GM19455 (cell line): Measurements from ENCODE around the gene COL6A3.

ENCODE experiments used
- ATAC-seq: cut with Tn5 transposase; IDR thresholded peaks from one replicate; pipeline ENCODE4 v1.9.1; 2021; ENCODE audit not compliant: unreplicated experiment

Gene COL6A3

DNA sequence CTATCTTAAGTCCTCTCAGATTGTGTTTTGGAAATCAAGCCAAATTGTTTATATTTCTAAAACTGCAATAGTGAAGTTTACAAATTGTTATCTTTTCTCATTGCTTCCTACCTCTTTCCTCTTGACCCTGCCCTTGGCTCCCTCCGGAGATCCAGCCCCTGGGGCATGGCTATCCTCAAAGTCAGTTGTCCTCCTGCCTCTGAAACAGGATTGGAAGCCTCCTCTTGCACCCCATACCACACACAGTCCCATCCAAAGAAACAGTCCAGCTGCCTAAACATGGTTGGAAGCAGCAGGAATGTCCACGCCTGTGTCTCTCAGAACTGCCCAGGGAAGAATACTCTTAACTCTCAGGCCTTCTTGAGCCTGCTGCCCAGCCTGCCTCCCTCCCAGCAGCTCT, 30.1 kb upstream of the COL6A3 start:
- no peak for ATAC-seq

- ATAC-seq, result no peak
Measured at GRCh38 chr2:237441605-237442274, 27.8 kb upstream of the COL6A3 start.

- ATAC-seq, result no peak
Measured at GRCh38 chr2:237440819-237441281, 26.9 kb upstream of the COL6A3 start.

DNA sequence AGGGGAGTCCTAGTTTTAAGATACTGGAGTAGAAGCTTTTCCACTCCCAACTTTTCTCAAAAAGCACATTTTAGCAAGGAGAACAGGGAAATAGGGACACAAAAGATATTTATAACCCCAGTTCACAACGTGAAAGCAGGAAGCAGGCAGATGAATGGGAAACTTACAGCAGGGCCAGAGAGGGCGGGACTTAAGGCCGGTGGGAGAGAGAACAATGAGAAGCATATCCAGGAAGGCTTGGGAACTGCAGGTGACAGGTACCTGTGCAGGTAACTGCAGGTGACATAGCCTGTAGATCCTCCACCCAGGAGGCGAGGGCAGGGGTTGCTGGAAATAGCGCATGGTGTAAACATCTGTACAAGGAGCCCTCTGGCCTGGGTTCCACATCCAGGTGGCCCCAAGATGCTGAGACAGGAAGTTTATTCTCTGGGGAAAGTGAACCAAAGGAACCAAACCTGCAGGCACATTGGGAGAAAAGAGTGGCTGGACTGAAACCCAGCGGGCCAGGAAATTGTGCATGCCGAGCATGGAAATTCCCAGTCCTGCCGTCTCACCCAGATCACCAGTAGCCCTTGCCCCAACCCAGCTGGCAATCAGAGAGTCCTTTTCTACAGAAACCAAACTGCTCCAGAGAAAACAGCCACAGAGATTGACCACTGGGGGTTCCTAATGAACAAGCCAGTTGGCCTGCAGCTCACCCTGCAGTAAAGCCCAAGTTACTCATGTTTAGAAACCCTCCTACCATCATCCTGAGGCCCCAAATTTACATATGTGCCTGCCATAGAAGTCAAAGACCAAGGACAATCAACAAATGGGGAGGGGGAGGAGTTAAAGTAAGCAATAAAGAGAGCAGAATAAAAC, 24.3 kb upstream of the COL6A3 start:
- ATAC-seq, result no peak

GRCh38 chr2:237437566-237437965, 23.6 kb upstream of the COL6A3 start:
- ATAC-seq, result no peak

DNA sequence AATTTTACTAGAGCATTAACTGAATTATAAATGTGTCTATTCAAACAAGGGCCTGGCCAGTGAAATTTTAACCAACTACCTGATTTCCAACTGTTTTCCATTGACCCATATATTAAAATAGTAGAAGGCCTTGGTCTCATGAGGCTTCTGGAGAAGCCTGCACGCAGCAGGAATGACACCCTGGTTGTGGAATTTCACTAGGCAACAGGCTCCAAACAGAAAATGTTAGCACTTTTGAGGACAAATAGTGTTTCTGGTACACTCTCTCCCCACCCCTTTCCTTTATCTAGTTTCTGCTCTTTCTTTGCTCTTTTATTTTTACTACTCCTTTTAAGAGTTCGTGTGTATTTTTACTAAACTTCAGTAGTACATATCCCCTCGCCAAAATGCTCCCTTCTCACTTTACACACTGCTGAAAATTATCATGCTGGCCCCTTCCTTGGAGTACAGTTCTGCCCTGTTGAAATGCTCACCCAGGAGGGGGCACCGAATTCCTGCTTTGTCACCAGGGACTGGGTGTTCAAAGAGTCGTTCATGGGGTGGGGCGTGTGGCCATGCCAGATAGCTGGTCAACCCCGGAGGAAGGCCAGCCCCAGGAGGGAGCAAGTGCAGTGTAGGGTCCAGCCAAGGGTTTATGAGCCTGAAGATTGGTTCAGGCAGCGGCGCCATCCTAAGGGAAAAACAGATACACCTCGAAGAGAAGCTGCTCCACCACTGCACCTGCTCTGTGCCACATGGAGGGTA, 22.1 kb upstream of the COL6A3 start:
- no peak for ATAC-seq

DNA sequence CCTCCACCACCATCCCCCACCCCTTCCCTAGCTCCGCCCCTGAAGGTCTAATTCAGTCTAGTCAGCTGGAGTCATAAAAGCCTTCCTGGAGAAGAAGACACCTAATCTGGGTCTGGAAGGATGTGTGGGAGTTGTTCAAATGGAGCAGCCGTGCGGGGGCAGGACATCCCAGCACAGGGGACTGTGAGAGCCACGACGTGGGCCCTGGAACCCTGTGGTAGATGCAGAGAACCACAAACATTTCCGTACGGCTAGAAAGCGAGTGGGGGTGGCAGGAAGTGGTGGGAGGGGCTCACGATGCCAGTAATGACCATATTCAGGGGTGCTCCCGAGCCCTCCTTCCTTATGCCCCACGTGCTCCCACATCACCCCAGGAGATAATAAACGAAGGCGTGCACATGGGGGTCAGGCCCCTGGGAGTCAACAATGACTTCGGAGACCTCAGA, 20.9 kb upstream of the COL6A3 start:
- peak; percentile 63 for ATAC-seq

- no peak for ATAC-seq
Measured at GRCh38 chr2:237433920-237434676, 20.1 kb upstream of the COL6A3 start.

DNA sequence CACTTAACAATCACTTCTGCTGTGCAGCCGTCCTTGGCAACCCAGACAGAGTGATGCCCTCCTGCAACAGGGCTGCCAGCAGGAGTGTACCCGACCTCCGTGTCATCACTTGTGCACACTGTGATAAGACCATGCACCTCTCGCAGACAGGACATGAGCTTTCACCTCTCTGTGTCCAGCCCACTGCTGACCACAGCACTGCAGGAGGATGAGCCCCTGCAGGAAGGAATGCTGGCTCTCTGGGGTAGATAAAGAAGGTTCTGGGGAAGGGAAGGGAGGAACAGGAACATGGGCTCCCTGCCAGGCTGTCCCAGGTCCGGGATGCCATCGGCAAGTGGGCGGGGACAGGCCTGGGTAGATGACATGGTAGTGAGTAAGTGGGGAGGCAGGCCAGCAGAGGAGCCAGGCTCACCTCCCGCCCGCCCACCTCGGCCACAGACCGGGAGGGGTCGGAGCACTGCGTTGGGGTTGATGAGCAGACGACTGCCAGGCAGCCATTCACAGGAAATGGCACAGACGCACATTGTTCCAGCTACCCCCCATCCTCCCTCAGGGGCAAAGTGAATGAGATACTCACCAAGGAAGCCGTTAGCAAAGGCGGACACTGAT, 18.6 kb upstream of the COL6A3 start:
- no peak for ATAC-seq

GRCh38 chr2:237431837-237432236, 17.9 kb upstream of the COL6A3 start:
- no peak for ATAC-seq

- no peak for ATAC-seq
Measured at GRCh38 chr2:237431372-237431771, 17.4 kb upstream of the COL6A3 start.

DNA sequence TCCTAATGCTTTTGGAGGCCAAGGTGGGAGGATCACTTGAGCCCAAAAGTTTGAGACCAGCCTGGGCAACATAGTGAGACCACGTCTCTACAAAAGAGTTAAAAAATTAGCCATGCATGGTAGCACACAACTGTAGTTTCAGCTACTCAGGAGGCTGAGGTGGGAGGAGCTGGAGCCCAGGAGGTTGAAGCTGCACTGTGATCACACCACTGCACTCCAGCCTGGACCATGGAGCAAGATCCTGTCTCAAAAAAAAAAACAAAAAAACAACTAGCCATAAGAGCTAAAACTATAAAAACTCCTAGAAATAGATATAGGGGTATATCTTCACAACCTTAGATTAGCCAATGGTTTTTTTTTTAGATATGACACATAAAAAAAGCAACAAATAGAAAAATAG, 16.9 kb upstream of the COL6A3 start:
- ATAC-seq, result no peak

GRCh38 chr2:237429753-237430152, 15.8 kb upstream of the COL6A3 start:
- ATAC-seq, result no peak

- ATAC-seq, result no peak
Measured at GRCh38 chr2:237427769-237428506, 14.0 kb upstream of the COL6A3 start.

GRCh38 chr2:237426517-237426916, 12.6 kb upstream of the COL6A3 start:
- no peak for ATAC-seq

GRCh38 chr2:237425320-237425719, 11.4 kb upstream of the COL6A3 start:
- ATAC-seq, result no peak

DNA sequence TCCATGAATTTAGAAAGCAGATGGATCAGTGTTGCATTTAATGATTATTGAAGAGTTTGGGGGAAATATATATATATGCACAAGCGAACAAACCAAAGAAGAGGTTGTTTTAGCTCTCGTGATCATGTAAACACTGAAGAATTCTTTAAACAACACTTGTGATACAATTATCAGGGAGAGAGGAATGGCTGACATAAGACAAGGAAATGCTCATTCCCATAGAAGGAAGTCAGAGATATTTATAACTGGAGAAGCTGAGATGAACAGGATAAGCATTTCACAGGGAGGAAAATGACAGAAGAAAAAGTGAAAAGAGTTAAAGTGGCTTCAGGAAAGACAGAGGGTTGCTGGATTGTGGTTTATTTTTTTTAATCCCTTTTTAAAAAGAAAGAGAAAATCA, 10.6 kb upstream of the COL6A3 start:
- ATAC-seq, result no peak

GRCh38 chr2:237423891-237424290, 9.9 kb upstream of the COL6A3 start:
- ATAC-seq, result no peak

- ATAC-seq, result no peak
Measured at GRCh38 chr2:237422309-237422708, 8.3 kb upstream of the COL6A3 start.
